Left lung (tissue), 10 donors: Measurements from ENCODE around the gene ATP5MG. TPM values are rescaled to one million over a fixed set of nuclear protein-coding genes. Genes with fewer than 3 reads are reported as not detected.

Experiments used
- ATAC-seq: fragments of 200-7000 bp; cut with Tn5 transposase; one replicate; pipeline ENCODE4 v1.9.1; 2020; ENCODE audit warnings: moderate library complexity
- DNase-seq, 4 donors: peaks; one replicate each; pipeline ENCODE4 v3.0.0-alpha.2; 2013 to 2020
- H3K27ac ChIP-seq, 2 donors: fragments of 200-600 bp; sonication (generic) in 1 of 2; one replicate each; pipeline versions ENCODE4 v1.5.0 to v1.8.0; 2020 to 2021
- H3K27me3 ChIP-seq, 2 donors: fragments of 200-600 bp; sonication (generic) in 1 of 2; one replicate each; pipeline versions ENCODE4 v1.5.0 to v1.8.0; 2020 to 2021
- H3K36me3 ChIP-seq, 2 donors: fragments of 200-600 bp; sonication (generic) in 1 of 2; one replicate each; pipeline versions ENCODE4 v1.5.0 to v1.8.0; 2020 to 2021
- H3K4me1 ChIP-seq, 2 donors: fragments of 200-600 bp; one replicate each; pipeline ENCODE4 v1.8.0; 2021
- H3K4me3 ChIP-seq, 2 donors: fragments of 200-600 bp; sonication (generic) in 1 of 2; one replicate each; pipeline versions ENCODE4 v1.5.0 to v1.8.0; 2020 to 2021; ENCODE audit warnings: mild to moderate bottlenecking in 1 of 2
- H3K9me3 ChIP-seq, 2 donors: fragments of 200-600 bp; sonication (generic) in 1 of 2; one replicate each; pipeline versions ENCODE4 v1.5.0 to v1.8.0; 2020 to 2021
- intact Hi-C, 2 donors: fragments of 100-400 bp; cut with DNase I; formaldehyde crosslinking; loops; one replicate each; pipeline versions ENCODE4 v1.11.2 to v1.14.2; 2022
- polyA plus RNA-seq, 6 donors: library from polyadenylated mRNA; unstranded; fragments of 120-200 nt; gene quantifications; one replicate each; pipeline ENCODE4 v1.2.1, GENCODE V29; 2013; ENCODE audit not compliant: insufficient read length in 6 of 6
- total RNA-seq, 2 donors: library from RNA; stranded (reverse); fragmentation: NEBNext Ultra II Directional; extraction: Animal tissue kit (Norgen Biotek cat#: 25700); gene quantifications; one replicate each; pipeline ENCODE4 v1.2.1, GENCODE V29; 2021
- TF ChIP-seq, protein P1 (sequence below), 2 donors: fragments of 200-600 bp; sonication (generic) in 1 of 2; IDR thresholded peaks; one replicate each; pipeline versions ENCODE4 v1.5.0 to v1.8.0; 2021; ENCODE audit warnings: antibody characterized with exemption in 2 of 2
- donor health status: DM: no; HTN: yes; CAD: no.
- donor health status: DM: no; HTN: no; CAD: no.

Gene ATP5MG
- total and polyA plus RNA-seq, 8 donors = 151 to 408 (median 382) TPM

- TF ChIP-seq, protein P1, sequence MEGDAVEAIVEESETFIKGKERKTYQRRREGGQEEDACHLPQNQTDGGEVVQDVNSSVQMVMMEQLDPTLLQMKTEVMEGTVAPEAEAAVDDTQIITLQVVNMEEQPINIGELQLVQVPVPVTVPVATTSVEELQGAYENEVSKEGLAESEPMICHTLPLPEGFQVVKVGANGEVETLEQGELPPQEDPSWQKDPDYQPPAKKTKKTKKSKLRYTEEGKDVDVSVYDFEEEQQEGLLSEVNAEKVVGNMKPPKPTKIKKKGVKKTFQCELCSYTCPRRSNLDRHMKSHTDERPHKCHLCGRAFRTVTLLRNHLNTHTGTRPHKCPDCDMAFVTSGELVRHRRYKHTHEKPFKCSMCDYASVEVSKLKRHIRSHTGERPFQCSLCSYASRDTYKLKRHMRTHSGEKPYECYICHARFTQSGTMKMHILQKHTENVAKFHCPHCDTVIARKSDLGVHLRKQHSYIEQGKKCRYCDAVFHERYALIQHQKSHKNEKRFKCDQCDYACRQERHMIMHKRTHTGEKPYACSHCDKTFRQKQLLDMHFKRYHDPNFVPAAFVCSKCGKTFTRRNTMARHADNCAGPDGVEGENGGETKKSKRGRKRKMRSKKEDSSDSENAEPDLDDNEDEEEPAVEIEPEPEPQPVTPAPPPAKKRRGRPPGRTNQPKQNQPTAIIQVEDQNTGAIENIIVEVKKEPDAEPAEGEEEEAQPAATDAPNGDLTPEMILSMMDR (IDR thresholded peaks at IDR 0.05) = no peak
- ATAC-seq (no peak), DNase-seq (no peak)
- H3K27ac ChIP-seq = no peak overlapping the region
- peaks cover 5 to 98% of the 10 kb centered on the region in 2 donors for H3K36me3 ChIP-seq
- H3K27me3 ChIP-seq = no peaks in the 10 kb centered on the region
- H3K4me1 ChIP-seq = no peaks in the 10 kb centered on the region
- H3K9me3 ChIP-seq = no peaks in the 10 kb centered on the region
- H3K4me3 ChIP-seq = no peak overlapping the region
- intact Hi-C loops = no loop called here
Observed at GRCh38 chr11:118382954-118383353, 18.5 kb upstream of the ATP5MG start.

DNA sequence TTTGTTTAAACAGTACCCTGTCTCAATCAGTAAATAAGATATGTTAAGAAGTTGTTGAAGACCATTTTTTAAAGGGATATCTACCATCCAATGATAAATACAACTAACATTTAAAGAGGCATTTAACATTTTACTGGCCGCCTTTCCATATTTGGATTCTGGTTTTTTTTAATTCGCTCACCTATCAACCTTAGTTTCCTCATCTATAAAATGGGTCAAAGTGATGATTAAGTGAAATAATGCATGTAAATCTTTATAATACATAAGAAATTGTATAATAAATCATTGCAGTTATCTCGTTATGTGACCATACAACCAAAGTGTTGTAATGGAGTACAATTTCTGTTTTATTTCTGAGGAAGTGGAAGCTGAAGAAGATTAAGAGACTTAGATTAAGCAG lies 17.7 kb upstream of the ATP5MG start:
- Histone ChIP-seq H3K27ac (no peak overlapping the region), H3K4me3 (no peak overlapping the region)
- ATAC-seq = no peak

DNA sequence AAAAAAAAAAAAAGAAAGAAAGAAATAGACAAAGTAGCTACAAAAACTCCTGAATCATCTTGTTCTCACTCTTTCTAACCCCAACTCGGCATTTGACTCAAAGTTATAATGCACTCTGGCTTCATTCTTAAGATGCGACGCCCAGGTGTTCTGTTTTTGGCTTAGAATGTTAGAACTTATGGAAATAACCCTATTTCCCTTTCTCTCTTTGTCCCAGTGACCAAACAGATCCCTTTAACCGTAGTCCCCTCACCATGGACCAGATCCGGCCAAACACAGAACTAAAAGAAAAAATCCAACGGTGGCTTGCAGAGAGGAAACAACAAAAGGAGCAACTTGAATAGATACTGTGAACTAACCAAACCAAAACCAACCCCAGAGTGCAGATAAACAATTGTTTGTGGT lies 5.3 kb upstream of the ATP5MG start:
- no peak for DNase-seq
- ATAC-seq = no peak
- peaks cover 0 to 67% of the 10 kb centered on the region in 2 donors for H3K36me3 ChIP-seq
- no peak overlapping the region for H3K4me3 ChIP-seq
- no peaks in the 10 kb centered on the region for H3K9me3 ChIP-seq
- H3K27ac ChIP-seq = no peak overlapping the region
- TF ChIP-seq, protein P1 (IDR thresholded peaks at IDR 0.05) = no peak
- H3K27me3 ChIP-seq = no peaks in the 10 kb centered on the region
- intact Hi-C loops = loop anchor here in 1 of 2 donors (10.0 kb wide), 1 partner anchor 89 kb away; no protein-coding TSS in a partner anchor
- H3K4me1 ChIP-seq = peaks cover 0 to 9% of the 10 kb centered on the region in 2 donors

More for the DNA sequence above, 17.7 kb upstream of the ATP5MG start:
- H3K4me1 ChIP-seq = no peaks in the 10 kb centered on the region
- intact Hi-C loops = no loop called here
- DNase-seq = no peak
- TF ChIP-seq, protein P1 (IDR thresholded peaks at IDR 0.05) = no peak
- peaks cover 5 to 98% of the 10 kb centered on the region in 2 donors for H3K36me3 ChIP-seq
- H3K27me3 ChIP-seq = no peaks in the 10 kb centered on the region
- no peaks in the 10 kb centered on the region for H3K9me3 ChIP-seq

DNA sequence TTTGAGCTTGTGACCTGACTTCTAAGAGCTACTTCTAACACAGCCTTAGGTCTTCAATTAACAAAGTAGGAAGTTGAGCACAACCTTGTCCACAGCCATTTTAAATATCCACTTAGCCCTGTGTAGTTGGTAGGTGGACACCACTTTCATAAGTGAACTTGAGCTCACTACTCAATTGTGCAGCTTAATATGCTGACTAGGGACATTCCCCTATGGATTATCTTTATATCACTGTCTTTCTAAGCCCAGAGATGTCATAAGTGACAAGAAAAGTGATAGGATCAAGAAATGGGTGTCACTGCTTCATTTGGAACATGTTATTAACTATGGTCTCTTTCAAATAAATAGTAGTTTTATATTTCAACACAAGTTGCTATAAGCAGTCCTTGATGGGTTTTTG lies 4.0 kb upstream of the ATP5MG start:
- Histone ChIP-seq H3K27me3 (no peaks in the 10 kb centered on the region), H3K9me3 (no peaks in the 10 kb centered on the region), H3K4me1 (peaks cover under 1 to 14% of the 10 kb centered on the region in 2 donors), H3K4me3 (no peak overlapping the region), H3K36me3 (peaks cover 0 to 54% of the 10 kb centered on the region in 2 donors), H3K27ac (no peak overlapping the region)
- intact Hi-C loops = loop anchor here in 1 of 2 donors (10.0 kb wide), 1 partner anchor 87 kb away; no protein-coding TSS in a partner anchor
- TF ChIP-seq, protein P1 (IDR thresholded peaks at IDR 0.05) = no peak
- DNase-seq (no peak), ATAC-seq (no peak)

DNA sequence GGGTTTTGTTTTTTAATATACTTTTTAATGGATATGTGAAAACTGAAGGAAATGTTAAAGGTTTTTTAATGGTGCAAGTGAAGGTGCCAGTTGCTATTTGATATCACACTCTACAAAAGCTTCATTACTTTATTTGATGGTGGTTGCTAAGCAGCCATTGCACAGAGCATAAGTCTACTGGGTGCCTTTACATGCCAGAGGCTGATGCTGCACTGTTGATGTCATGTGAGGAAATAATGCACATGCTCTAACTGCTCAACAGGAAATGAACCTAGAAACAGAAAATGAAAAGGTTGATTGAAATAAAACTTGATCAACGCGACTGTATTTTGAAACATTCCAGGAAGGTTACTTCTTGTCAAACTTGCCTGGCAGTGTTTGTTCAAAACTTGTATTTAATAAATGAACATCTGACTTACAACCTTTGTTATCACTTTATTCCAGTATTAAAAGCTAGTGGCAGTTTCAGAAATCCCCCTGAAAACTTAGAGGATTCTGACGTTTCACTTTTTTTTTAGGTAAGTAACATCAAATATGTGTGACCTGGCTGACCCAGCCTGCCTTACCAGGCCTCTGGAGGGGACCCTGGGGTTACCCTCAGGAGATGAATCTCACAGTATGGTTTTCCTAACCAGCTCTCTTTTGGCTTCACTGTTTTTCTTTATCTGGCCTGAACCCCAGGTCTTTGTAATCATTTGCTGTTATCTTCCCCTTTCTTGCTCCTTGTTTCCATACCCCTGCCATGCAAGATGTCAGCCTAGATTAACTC lies 2.4 kb upstream of the ATP5MG start:
- intact Hi-C loops = loop anchor here in 1 of 2 donors (10.0 kb wide), 1 partner anchor 86 kb away; no protein-coding TSS in a partner anchor
- Histone ChIP-seq H3K27me3 (no peaks in the 10 kb centered on the region), H3K36me3 (peaks cover 0 to 38% of the 10 kb centered on the region in 2 donors), H3K9me3 (no peaks in the 10 kb centered on the region), H3K4me1 (peaks cover 14 to 29% of the 10 kb centered on the region in 2 donors), H3K27ac (peak overlapping the region in 1 of 2 donors; percentile 24), H3K4me3 (no peak overlapping the region)
- TF ChIP-seq, protein P1 (IDR thresholded peaks at IDR 0.05) = no peak
- ATAC-seq = no peak
- no peak for DNase-seq
